Putamen (tissue), 1 donor: ENCODE measurements around the gene TMEM165.

Experiments used
- DNase-seq: peaks from one replicate; pipeline ENCODE4 v3.0.0-alpha.2; 2016; ENCODE audit warnings: low spot score

The TMEM165 gene

GRCh38 chr4:55406545-55406944, 10.8 kb downstream of the TMEM165 start:
- DNase-seq: no peak

GRCh38 chr4:55407119-55407518, 11.4 kb downstream of the TMEM165 start:
- no peak for DNase-seq

DNA sequence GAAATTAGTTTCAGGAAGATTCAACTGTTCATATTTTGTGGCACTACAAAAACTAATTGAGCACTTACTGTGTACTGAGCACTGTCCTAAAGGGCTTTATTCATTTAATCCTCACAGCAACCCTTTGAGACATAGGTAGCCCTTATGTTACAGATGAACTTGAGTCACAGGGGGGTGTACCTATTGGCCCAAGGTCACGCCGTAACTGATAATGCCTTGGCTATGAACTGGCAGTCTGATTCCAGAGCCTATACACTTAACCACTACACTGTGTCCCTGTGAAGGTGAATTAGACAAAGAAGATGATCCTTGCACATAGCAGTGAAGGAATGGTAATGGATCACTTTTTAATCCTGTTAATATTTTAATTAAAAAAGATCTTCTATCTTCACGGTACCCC, 12.0 kb downstream of the TMEM165 start:
- no peak for DNase-seq

DNA sequence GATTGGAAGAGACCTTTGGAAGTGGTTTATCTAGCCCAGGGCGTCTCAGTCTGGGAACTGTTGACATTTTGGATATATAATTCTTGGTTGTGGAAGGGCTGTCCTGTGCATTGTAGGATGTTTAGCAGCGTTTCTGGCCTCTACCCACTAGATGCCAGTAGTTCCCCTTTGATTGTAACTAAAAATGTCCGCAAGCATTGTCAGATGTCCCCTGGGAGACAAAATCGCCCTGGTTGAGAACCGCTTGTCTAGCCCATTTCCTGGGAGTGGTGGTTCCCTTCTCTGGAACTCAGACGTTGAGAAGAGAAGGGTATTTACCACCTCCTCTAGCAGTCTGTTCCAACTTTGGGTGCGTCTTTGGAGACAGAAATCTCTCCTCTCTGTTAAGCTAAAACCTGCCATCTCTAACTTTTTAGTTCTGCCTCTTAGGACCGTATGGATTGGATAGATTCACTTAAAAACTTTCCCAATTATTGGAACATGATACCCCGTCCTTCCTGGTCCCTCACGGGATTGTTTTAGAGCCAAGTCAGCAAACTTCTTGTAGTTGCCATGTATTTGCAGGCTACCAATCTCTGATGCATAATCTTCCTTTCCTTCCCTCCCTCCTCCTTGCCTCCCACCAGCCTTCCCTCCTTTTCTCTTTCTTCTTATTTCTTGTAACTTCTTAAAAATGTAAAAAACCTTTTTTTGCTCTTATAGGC, 13.9 kb downstream of the TMEM165 start:
- no peak for DNase-seq

DNA sequence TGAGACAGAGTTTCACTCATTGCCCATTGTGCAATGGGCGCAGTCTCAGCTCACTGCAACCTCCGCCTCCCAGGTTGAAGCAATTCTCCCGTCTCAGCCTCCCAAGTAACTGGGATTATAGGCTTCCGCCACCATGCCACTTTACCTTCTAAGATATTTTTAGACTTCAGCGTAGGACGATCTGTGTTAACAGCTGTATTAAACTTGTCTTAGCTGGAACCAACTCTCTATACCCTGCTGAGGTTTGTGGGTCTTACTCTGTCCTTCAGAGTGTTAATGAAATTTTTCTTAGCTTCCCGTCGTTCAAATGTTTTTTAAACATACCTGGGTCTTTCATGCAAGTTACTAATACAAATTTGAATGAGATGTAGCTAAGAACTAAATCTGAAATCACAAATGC, 14.7 kb downstream of the TMEM165 start:
- no peak for DNase-seq

DNA sequence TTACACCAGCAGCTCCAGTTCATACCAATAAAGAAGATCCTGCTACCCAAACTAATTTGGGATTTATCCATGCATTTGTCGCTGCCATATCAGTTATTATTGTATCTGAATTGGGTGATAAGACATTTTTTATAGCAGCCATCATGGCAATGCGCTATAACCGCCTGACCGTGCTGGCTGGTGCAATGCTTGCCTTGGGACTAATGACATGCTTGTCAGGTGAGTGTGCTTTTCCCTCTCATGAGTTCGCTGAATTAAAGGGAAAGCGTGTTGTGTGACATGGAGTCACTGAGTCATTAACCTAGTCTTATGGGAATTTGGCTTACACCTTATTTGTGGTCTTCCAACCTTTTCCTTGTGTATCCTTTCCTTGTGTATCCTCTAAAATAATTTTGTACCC, 15.9 kb downstream of the TMEM165 start:
- no peak for DNase-seq

DNA sequence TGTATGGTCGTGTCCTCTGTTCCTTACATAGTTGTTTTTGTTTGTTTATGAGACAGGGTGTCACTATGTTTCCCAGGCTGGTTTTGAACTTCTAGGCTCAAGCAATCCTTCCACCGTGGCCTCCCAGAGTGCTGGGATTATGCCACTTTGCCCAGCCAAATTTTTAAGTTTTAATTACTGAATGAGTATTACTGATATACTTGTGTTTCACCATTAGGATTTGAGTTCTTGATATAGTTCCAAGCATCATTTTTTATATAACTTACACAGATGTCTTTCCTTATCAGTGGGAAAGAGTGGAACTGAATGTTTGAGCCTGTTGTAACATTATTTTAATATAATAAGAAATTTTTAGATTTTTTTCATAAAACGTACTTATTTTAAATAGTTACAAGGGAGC, 20.4 kb downstream of the TMEM165 start:
- no peak for DNase-seq

DNA sequence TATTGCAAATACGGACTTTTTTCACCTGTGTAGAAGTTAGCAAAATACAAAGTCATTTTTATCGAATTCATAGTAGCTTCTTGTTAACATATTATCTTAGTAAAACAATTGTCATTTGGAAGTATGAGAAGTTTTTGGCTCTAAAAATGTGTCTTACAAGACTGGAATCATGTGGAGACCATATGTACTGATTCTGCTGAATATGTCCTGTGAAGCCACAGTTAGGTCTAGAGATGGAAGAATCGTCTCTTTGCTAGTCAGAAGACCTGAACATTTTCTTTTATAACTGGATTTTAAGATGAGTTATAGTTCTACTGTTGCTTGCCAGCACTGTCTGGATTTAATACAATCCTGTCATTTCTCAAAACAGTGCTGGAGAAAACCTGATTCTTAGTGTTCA, 29.0 kb downstream of the TMEM165 start:
- DNase-seq: no peak

- no peak for DNase-seq
These were observed 36.1 kb downstream of the TMEM165 start for GRCh38 chr4:55431710-55432336.

GRCh38 chr4:55435141-55435841, 39.5 kb downstream of the TMEM165 start:
- DNase-seq: no peak

GRCh38 chr4:55437356-55437796, 41.6 kb downstream of the TMEM165 start:
- DNase-seq: no peak

DNA sequence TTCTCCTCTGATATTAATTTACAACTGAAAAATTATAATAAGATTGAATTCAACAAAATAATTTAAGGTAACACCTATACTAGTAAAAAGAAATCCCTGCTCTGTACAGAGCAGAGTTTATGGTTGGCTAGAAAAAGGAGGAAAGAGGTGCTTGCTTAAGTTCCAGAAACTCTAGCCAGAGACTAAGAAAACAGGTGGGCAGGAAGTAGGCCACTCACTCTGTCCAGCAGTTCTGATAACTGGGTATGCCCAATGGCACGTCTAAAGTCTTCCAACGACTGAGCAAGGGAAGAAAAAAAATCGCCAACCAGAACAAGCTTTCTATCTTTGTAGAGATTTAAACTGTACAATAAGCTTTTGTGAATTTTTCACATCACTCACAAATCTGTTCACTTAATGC, 42.1 kb downstream of the TMEM165 start:
- DNase-seq: no peak

DNA sequence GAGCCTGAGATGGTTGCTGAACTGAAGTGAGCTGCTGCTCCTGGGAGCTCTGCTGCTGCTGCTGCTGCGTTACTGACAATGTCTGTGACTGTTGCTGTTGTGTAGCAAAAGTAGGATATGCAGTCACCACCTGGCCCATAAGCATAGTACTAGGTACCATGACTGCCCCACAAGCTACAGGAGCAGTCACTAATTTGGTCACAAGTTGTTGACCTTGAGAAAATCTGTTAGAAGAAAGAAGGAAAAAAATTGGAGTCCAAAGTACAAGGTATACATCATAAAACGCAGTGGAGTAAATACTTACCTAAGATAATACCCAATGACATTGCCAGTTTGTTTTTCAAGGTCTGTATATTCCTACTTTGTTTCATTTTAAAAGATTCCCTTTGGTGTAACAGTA, 42.6 kb downstream of the TMEM165 start:
- DNase-seq: no peak

DNA sequence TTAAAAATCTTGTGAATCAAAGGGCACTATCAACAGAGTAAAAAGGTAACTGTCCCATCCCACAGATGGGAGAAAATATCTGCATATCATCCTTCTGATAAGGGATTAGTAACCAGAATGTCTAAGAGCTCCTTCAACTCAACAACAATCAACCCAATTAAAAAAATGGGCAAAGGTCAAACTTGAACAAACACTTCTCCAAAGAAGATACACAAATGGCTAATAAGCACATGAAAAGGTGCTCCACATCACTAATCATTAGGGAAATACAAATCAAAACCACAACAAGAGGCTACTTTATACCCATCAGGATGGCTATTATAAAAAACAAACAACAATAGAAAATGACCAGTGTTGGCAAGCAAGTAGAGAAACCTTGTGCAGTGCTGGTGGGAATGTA, 43.3 kb downstream of the TMEM165 start:
- no peak for DNase-seq

DNA sequence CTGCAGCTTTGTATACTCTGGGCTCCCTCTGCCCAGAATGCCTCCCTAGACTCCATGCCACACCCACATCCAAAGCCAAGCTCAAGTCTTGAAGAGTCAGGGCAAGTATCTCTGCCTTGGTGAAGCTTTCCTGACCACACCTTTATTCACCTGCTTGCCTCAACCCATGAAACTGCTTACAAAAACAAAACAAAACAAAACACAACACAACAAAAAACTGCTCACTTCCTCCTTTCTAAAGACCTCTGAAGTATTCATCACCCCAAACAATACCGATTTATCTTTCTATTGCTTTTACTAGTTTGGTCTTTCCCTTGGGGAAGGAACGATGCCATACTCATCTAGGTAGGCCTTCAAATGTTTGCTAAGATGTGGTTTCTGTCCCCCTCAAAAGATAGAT, 45.0 kb downstream of the TMEM165 start:
- no peak for DNase-seq

DNA sequence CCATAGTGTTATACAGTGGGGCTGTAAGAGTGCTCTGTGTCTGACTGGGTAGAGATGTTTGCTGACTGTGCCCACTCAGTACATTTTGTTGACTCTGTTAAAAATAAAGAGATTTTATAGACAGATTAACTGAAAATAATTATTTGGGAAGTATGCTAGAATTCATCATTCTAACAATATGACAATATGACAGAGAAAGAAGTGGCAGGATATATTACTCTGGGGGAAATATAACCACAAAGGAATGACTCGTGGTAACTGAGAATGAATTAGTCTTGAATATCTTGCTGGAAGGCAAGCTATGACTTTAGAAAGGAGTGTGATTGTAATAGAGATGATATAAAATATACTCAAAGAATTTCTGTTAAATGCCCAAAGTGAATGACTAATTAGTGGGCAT, 46.8 kb downstream of the TMEM165 start:
- no peak for DNase-seq

DNA sequence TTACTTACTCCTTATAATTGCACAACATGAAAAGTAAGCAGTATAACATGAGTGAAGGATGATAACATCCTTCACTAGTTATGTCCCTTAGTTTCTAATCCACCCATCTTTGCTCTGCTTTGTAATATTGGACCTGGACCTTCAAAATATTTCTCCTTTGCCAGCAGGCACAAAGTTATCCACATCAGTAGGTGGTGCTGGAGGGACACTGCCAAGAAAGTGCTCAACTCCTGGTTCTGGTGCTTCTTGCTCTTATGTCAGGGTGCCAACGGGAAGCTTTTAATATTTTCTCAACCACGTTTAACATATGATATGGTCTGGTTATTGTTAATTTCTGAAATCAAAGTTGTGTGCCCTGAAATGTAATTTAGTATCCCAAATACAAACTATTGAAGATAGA, 49.1 kb downstream of the TMEM165 start:
- DNase-seq: no peak

DNA sequence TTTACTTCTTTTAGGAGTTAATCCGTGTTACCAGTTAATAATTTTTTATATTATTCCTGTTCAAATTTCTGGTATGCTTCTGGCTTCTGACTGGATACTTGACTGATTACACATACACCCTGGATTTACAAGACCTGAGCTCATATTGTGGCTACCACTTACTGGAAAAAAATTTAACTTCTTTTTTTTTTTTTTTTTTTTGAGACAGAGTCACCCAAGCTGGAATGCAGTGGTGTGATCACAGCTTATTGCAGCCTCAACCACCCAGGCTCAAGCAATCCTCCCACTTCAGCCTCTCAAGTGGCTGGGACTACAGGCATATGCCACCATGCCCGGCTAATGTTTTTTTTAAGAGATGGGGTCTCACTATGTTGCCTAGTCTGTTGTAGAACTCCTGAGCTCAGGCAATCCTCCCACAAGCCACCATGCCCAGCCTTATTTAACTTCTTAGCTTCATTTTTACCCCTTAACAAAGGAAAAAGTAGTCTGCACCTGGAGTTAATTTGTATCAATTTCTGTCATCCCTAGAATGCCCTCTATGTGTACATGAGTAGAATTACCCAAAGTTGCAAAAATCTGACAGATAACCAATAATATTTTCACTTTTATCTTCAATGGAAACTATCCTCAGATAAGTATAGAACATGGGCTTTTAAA, 50.3 kb downstream of the TMEM165 start:
- no peak for DNase-seq

DNA sequence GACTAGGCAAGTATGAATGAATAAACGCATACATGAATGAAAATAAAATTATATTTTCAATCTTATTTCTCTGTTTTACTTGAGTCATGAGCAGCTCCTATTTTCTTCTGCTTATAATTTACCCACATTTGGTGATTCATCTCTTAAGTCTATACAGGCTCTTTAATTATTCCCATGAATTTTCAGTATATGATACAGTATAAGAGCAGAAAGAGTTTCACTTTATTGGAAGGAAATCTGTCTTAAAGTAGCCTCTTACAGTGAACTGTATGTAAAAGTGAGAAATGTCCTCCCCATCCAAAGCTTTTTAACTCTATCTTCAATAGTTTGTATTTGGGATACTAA, 50.8 kb downstream of the TMEM165 start:
- no peak for DNase-seq

- no peak for DNase-seq
These were observed 51.5 kb downstream of the TMEM165 start for GRCh38 chr4:55447108-55447708.

DNA sequence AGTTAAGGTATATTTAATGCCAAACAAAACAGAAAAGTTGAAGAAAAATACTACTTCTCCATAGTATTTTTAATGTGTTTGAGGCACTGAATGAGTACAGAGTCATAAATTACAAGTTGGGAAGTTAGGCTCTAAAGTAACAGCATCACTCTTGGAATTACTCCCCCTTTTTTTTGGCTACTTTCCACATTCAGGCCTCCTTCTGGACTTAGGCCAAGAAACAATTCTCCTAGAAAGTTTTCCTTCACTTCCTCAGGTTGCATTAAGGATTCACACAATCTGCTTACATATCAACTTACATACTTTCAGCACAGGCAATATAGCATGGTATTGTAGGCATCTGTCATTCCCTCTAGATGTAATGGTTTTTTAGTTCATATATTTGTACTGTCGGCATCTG, 52.1 kb downstream of the TMEM165 start:
- DNase-seq: no peak

DNA sequence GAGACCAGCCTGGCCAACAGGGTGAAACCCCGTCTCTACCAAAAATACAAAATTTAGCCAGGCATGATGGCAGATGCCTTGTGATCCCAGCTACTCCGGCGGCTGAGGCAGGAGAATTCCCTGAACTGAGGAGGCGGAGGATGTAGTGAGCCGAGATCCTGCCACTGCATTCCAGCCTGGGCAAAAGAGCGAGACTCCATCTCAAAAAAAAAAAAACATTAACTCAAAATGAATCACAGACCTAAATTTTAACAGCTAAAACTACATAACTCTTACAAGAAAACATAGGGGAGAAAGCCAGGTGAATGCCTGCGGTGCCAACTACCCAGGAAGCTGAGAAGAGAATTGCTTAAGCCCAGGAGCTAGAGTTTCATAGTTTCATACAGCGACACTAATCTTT, 54.8 kb downstream of the TMEM165 start:
- no peak for DNase-seq

GRCh38 chr4:55458164-55458563, 62.4 kb downstream of the TMEM165 start:
- no peak for DNase-seq
